NCI-H2107 treated with DMSO at 0.1 percent for 48 hours (cell line): Measurements from ENCODE around the gene CEND1.

Experiments
- DNase-seq: peaks from one replicate; lab custom pipeline; 2025; ENCODE audit not compliant: unreplicated experiment; lab: John Stamatoyannopoulos, UW

CEND1 gene

GRCh38 chr11:827897-828192, 38.0 kb upstream of the CEND1 start, which contains the start of gene CRACR2B:
Gene CRACR2B, plus strand, starts transcription at chr11:827919. Its CDS starts 689 bp downstream, at chr11:828608.
- DNase-seq, result no peak

DNA sequence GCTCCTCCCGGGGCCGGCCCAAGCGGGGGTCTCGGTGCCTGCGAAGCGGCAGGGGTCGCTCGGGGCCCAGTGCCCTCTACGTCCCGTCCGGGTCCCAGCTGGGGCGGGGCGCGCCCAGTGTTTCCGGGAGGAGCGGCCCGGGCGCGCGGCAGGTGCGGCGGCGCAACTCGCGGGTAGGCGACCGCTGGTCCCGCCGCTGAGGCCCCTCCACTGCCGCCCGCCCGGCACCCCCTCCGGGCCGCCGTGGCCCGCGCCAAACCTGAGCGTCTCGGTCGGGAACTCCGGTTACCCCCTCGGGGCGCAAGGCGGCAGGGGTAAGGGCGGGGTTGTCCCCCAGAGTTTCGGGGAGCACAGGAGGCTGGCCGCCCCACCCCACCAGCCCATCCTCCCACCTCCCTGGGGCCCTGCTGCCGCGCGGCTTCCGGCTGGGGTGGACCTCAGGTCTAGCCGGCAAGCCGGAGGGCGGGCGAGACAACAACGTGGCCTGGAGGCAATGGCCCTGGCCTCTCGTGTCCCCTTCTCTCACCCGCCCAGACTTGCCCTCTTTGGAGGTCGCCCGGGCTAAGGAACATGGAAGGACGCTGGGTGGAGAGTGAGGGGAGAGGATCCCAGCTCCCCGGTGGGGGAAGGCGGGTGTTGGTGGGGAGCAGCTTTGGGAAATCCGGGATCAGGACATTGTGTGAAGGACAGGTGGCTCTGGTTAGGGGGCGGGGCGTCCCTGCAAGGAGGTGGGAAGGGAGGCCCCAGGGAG, 37.4 kb upstream of the CEND1 start:
- DNase-seq, result no peak

DNA sequence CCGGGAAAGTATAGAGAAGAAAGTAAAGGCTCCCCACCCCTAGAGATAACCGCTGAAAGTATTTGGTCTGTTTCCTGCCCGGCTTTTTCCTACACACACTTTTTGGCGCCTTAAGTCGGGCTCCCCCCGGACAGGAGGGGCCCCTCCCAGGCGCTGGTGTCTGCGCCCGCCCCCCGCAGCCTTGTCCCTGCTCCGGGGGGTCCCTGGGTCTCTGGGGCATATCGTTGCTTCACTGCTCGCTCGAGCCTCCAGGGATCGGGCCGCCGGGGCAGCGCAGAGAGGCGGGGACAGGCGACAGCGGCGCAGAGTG, 36.9 kb upstream of the CEND1 start:
- no peak for DNase-seq

DNA sequence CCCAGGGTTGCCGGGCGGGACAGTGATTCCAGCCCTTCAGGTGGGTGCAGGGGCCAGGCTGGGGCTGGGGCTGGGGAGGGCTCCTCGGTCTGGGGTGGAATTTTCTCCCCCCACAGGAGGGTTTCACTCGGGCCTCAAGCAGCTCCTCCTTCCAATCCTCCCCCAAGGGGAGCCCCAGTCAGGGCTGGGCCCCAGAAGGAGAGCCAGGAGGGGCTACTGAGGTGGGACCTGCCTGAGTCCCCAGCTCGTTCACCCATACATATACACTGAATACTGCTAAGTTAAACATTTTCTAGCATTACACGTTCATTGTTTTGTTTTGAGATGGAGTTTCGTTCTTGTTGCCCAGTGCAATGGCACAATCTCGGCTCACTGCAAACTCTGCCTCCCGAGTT, 36.3 kb upstream of the CEND1 start:
- DNase-seq, result no peak

DNA sequence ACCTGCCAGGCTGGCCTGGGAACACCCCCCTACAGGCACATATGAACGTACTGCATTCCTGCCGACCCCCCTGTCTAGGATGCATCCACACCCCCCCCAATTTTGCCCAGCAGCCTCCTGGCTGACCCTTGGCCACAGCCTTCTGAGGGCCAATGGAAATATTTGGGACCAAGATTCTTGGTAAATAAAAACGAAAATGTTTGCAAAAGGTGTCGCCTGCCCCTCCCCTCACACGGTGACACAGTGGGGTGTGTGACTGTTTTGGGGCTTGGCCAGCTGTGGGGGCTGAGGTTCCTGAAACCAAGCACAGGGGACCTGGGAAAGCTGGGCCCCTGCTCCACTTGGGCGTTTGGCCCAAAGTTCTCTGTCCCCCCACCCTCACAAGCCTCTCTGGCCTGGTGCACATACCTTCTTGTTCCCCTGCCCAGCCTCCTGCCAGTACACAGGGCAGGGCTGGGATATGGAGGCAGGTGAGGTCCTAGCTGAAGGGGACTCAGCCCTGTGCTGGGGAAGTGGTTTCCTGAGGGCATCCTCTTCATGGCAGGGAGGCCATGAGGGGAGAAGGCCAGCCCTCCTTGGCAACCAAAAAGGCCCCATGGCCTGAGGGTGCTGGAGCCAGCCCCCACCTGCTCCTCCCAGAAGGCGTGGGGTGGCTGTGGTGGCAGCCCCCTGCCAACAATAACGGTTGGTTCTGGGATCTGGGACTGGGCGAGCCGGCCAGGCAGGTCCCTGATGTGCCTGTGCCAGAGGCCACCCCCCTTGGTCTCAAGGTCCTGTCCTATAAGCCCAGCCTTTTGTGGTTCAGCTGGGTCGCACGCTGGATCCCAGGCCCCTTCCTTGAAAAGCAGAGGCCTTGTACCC, 35.7 kb upstream of the CEND1 start:
- no peak for DNase-seq

GRCh38 chr11:824942-825341, 35.1 kb upstream of the CEND1 start:
- DNase-seq, result no peak

DNA sequence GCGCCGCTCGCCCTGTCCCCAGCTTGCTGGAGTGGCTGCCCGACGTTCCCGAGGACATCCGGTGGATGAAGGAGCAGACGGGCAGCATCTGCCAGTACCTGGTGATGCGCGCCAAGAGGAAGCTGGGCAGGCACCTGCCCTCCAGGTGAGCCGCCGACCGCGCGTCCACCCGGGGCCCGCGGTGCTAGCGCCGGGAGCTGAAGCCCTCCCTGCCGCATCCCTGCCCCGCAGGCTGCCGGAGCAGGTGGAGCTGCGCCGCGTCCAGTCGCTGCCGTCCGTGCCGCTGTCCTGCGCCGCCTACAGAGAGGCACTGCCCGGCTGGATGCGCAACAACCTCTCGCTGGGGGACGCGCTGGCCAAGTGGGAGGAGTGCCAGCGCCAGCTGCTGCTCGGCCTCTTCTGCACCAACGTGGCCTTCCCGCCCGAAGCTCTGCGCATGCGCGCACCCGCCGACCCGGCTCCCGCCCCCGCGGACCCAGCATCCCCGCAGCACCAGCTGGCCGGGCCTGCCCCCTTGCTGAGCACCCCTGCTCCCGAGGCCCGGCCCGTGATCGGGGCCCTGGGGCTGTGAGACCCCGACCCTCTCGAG, 34.5 kb upstream of the CEND1 start:
- DNase-seq, result no peak

DNA sequence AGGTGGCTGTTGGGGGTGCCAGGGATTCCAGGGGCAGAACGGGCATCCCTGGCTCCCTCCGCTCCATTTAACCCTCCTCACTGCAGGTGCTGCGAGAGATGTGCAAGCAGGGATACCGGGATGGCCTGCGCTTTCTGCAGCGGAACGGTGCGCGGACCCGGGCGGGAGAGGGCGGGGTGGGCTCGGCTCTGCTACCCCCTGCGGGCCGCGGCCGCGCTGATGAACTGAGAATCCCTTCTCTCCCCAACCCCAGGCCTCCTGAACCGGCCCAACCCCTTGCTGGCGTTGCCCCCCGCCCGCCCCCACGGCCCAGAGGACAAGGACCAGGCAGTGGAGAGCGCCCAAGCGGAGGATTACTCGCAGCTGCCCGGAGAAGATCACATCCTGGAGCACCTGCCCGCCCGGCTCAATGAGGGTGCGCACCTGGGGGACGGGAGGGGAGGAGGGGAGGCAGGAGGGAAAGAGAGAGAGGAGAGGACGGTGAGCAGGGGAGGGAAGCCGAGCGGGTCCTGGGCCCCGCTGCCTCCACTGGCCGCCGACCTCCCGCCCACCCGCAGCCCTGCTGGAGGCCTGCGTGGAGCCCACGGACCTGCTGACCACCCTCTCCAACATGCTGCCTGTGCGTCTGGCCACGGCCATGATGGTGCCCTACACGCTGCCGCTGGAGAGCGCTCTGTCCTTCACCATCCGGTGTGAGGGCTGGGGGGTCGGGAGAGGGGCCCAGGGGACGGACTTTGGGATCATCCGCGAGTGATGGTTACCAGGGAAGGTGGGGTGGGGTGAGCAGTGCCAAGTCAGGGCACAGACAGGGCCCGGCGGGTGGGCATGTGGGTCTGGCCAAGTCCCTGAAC, 33.8 kb upstream of the CEND1 start:
- no peak for DNase-seq

- no peak for DNase-seq
These were observed 31.9 kb upstream of the CEND1 start for GRCh38 chr11:821512-822371.

DNA sequence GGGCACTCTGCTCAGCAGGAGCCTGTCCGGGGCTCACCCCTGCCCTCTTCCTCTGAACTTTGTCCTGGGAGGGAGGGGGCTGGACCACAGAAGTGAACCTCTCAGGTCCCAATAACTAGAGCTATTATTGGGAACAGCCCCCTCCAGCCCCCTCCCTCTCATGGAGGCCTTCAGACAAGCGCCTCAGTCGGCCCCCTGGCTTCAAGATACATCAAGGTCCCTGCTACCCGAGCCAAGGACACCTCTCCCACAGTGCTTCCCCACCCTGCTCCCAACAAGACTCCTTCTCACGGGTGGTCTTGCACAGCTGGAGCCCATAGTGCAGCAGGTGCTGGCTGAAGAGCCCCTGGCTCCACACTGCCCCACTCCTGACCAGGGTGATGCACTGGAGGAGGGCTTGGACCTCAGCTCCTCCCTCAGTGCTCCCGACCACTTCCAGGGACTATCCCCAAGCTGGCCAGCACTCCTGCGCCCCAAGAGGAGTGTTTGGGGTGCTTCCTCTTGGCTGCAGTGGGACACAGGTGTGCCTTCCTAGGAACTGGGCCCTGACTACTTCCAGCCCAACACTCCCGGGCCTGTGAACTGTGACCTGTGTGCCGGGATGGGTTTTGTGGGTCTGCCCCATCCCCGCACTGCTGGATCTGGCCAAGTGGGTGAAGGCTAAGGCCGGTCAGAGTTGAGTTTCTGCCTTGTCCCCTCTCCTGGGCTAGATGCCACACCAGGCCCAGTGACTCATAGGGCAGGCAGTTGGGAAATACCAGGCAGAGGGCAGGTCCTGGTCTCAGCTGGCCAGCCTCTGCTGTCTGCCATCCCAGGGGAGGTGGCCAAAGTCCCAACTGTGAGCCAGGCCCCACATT, 31.0 kb upstream of the CEND1 start:
- DNase-seq, result no peak

GRCh38 chr11:819943-820649, 30.2 kb upstream of the CEND1 start:
- DNase-seq, result peak; percentile 42

DNA sequence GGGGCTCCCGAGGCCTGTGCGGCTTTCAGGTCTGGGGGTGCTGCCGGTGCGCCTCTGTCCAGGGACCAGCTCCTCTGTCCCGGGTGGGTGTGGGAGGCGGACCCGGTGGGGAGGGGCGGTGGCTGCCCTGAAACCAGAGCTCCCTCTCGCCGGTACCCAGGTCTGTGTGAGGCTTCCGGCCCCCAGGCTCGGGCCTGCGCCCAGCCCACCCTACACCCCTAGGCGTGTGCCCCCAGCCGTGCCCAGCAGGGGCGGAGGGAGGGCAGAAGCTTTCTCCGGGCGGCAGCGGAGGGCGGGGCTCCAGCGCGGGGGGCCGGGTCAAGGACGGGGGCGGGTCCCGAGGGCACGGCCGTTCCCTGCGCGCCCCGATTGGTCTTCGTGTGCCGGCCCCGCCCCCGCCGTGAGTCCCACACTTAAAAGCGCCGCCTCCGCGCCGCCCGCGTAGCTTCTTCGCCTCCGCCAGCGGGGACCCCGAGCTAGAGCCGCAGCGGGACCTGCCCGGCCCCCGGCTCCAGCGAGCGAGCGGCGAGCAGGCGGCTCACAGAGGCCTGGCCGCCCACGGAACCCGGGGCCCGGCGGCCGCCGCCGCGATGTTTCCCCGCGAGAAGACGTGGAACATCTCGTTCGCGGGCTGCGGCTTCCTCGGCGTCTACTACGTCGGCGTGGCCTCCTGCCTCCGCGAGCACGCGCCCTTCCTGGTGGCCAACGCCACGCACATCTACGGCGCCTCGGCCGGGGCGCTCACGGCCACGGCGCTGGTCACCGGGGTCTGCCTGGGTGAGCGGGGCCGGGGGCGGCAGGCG, 29.4 kb upstream of the CEND1 start:
- DNase-seq, result peak; percentile 57

DNA sequence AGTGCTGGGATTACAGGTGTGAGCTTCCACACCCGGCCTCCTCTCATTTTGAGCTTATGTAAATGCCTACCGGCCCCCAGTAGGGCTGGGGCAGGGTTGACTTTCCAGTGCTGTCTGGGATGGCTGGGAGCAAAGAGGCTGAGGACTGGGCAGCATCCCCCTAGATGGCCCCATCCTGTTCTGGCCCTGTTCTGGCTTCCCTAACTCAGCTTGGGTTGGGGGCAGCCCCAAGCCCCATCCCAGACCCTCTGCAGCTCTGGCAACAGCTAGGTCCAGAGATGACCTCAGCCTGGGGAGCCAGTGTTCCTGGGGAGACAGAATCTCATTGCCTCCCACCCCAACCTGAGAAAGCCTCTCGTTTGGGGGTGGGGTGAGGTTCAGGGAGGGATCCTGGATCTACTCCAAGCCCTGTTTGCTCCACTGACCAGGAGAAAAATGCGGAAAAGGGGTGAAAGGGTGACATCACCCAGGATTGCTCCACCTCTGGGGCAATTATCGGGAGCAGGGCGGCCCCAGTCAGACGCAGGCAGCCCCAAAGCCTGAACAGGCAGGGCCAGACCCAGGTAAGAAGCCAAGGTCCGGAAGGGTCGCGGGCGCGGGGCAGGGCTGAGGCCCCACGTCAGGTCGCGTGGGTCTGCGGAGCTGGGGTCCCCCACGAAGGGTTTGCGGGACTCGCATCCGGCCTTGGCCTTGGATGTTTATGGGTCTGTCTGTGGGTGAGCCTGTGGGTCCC, 28.7 kb upstream of the CEND1 start, which contains the start of gene PNPLA2:
PNPLA2 (plus strand) TSS at position 519 of the 733 bp plus-strand sequence. CDS start 805 bp downstream, outside the sequence.
- DNase-seq, result no peak

GRCh38 chr11:816433-816779, 26.5 kb upstream of the CEND1 start:
- DNase-seq, result no peak

- no peak for DNase-seq
These were observed 26.0 kb upstream of the CEND1 start for GRCh38 chr11:815675-816432.

GRCh38 chr11:813456-814096, 23.7 kb upstream of the CEND1 start:
- DNase-seq, result no peak
